AG10803 (cell line): Measurements from ENCODE around the gene ZNF221.

Source experiments
- DNase-seq: peaks from one replicate; pipeline ENCODE4 v3.0.0; 2010; ENCODE audit warnings: low read depth
- H3K4me3 ChIP-seq: 2 replicates; pipeline ENCODE4 v1.5.1; 2011; ENCODE audit warnings: mild to moderate bottlenecking, low read length, control low read depth
- TF ChIP-seq, protein P1 (sequence below): conservative IDR thresholded peaks from 2 replicates; pipeline ENCODE4 v1.5.1; 2011; ENCODE audit warnings: mild to moderate bottlenecking, low read length, control low read depth, inconsistent platforms

ZNF221 gene

DNA sequence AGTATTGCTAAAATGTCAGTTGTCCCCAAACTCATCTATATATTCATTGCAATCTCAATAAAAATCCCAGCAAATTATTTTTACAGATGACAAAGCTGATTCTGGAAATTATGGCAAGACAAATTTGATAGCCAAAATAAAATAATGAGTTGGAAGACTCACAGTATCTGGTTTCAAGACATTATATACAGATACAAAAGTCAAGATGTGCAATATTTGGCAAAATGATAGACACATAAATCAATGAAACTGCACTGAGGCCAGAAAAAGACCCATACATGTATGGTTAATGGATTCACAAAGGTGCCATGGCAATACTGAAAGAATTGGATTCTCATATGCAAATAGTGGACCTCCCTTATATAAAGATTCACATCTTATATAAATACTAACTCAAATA is 40.1 kb upstream of the ZNF221 start:
- H3K4me3 ChIP-seq, result no peak overlapping the region
- DNase-seq, result no peak
- TF ChIP-seq, protein P1, sequence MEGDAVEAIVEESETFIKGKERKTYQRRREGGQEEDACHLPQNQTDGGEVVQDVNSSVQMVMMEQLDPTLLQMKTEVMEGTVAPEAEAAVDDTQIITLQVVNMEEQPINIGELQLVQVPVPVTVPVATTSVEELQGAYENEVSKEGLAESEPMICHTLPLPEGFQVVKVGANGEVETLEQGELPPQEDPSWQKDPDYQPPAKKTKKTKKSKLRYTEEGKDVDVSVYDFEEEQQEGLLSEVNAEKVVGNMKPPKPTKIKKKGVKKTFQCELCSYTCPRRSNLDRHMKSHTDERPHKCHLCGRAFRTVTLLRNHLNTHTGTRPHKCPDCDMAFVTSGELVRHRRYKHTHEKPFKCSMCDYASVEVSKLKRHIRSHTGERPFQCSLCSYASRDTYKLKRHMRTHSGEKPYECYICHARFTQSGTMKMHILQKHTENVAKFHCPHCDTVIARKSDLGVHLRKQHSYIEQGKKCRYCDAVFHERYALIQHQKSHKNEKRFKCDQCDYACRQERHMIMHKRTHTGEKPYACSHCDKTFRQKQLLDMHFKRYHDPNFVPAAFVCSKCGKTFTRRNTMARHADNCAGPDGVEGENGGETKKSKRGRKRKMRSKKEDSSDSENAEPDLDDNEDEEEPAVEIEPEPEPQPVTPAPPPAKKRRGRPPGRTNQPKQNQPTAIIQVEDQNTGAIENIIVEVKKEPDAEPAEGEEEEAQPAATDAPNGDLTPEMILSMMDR, result no peak

DNA sequence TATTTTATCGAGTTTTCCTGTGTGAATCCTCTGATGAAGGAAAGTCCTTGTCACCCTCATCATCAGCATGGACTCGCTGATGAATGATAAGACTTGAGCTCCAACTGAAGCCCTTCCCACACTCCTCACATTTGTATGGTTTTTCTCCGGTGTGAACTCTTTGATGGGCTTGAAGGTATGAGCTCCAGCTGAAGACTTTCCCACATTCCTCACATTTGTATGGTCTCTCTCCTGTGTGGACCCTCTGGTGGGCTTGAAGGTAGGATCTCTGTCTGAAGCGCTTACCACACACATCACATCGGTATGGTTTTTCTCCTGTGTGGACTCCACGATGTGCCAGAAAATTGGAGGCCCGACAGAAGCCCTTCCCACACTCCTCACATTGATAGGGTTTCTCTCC is 37.6 kb upstream of the ZNF221 start:
- no peak overlapping the region for H3K4me3 ChIP-seq
- no peak for DNase-seq

DNA sequence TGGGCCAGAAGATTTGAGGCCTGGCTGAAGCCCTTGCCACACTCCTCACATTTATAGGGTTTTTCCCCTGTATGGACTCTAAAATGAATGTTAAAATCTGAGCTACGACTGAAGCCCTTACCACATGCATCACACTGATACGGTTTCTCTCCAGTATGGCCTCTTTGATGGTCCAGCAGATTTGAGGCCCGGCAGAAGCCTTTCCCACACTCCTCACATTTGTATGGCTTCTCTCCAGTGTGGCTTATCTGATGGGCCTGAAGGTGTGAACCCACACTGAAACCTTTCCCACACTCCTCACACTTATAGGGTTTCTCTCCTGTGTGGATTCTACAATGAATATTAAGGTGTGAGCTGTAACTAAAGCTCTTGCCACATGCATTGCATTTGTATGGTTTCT is 37.0 kb upstream of the ZNF221 start:
- no peak overlapping the region for H3K4me3 ChIP-seq
- TF ChIP-seq, protein P1, result no peak
- DNase-seq, result no peak

More for the DNA sequence above, 37.6 kb upstream of the ZNF221 start:
- TF ChIP-seq, protein P1, result no peak

DNA sequence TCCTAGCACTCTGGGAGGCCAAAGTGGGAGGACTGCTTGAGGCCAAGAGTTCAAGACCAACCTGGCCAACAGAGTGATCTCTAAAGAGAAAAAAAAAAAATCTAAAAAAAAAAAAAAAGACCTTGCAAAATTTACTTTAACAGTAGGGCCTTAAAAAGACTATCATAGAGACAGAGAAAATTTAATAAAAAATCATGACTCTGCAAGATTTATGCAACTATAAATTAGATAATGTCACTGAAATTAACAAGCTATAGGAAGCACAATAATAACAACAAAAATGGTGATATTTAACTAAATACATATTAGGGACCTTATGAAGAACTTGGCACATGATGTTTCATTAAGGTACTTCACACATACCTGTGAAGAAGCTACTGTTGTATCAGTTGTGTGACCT is 27.2 kb upstream of the ZNF221 start:
- TF ChIP-seq, protein P1, result no peak
- DNase-seq, result no peak
- H3K4me3 ChIP-seq, result no peak overlapping the region

DNA sequence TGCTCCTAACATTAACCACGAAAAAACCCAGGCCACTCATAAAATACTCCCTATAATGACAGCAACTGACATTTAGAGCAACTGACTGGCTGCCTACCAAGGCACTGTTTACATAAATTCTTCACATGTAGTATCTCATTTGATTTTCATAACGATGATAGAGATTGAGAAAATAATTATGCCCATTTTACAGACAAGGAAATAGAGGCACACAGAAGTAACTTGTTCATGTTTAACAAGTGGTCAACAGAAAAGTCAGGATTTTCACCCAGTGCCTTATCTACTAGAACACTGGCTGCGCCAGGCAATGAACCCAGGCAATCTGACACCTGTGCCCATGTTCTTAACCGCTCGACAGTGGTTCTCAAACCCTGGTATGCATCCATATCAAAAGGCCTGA is 22.2 kb upstream of the ZNF221 start:
- TF ChIP-seq, protein P1, result no peak
- H3K4me3 ChIP-seq, result no peak overlapping the region

DNA sequence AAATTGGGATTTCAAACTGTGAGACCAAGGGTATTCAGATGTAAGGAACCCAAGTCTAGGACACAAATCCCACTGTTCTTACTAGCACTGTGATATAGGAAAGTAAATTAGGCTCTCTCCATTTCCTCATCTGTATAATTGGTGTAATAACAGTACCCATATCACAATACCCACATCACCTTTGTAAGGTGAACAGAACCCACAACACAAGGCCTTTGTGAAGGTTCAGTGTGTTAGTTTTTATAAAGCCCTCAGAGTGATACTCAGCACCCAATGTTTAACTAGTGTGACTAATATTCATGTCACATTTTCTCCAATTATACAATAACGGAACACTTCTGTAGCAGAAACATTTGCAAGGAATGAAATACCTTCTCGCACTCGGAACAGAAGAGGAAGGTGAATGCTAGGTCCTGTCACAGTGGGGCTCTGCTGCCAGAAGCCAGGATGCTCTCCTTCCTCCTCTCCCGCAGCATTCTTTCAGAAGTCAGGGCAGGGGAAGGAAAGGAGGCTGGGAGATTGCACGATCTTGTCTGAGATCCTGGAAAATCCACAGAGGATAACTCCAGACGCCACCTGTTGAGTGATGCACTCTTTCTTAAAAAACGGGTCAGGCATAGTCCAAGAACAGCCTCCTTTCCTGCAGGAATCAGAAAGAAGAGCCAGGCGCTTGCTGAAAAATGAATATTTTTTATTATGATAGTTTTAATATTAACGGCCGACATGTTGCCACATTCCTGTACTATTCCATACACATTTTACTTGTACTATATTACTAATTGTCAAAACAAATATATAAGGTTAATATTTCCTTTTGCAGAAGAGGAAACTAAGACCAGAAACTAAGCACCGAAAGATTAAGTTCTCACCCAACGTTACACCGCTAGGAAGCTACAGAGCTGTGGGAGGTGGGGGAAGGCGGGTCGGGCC is 16.7 kb upstream of the ZNF221 start:
- TF ChIP-seq, protein P1, result peak; percentile 30
- peak; percentile 11 for DNase-seq
- peak overlapping the region; percentile 83 for H3K4me3 ChIP-seq

More for the DNA sequence above, 22.2 kb upstream of the ZNF221 start:
- DNase-seq, result no peak

DNA sequence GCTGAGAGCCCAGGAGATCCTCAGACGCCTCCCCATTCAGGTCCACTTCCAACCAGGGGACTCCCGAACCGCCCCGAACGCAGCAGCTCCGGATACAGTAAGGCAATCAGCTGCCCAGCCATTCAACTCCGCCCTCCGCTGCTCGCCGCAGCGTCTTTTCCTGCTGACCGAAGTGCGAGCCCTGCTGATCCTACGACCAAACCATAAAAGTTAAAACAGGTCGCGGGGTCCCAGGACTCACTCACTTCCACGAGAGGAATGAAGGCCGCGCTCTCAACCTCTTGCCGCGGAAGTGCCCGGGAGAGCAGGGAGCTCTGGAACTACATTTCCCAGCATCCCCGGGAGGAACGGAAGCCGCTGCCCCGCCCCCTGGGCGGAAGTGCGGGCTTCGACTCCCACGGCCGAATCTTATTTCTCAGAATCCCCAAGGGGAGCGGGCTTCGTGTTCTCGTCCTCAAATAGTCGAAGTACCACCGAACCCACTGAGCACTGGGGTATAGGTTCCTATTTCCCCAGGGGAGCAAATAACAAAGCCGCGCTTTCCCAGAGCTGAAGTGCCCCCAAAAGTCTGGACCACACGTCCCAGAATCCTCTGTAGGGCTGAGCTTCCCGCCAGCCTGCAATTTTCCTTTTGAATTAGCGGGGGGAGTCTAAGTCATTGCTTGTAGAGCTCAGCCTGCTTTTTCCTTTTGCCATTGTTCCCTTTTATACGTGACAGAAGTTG is 15.9 kb upstream of the ZNF221 start, which contains the start of gene ZNF45:
ZNF45 (minus strand) TSS at position 298 of the 724 bp plus-strand sequence. CDS start 13,097 bp downstream, outside the sequence.
- H3K4me3 ChIP-seq, result peak within 1 kb of the TSS; percentile 83
- TF ChIP-seq, protein P1, result no peak
- peak; percentile 84 for DNase-seq
